Coronary artery (tissue), 2 donors: ENCODE data around the gene RDH14.
A peak's percentile ranks its signal among the peaks of the same experiment; 100 is the strongest.

Experiments used
- DNase-seq: peaks from one replicate; pipeline ENCODE4 v3.0.0-alpha.2; 2017; ENCODE audit warnings: low spot score
- H3K27ac ChIP-seq, 2 donors: fragments of 200-600 bp; sonication (generic); one replicate each; pipeline ENCODE4 v1.5.1; 2016 to 2019
- H3K4me3 ChIP-seq: fragments of 200-600 bp; sonication (generic); 2 replicates; pipeline ENCODE4 v1.5.1; 2016; ENCODE audit warnings: mild to moderate bottlenecking, moderate library complexity
- TF ChIP-seq, protein P1 (sequence below): fragments of 200-600 bp; sonication (generic); IDR thresholded peaks from one replicate; pipeline ENCODE4 v1.5.1; 2019; ENCODE audit warnings: antibody characterized with exemption

The RDH14 gene

DNA sequence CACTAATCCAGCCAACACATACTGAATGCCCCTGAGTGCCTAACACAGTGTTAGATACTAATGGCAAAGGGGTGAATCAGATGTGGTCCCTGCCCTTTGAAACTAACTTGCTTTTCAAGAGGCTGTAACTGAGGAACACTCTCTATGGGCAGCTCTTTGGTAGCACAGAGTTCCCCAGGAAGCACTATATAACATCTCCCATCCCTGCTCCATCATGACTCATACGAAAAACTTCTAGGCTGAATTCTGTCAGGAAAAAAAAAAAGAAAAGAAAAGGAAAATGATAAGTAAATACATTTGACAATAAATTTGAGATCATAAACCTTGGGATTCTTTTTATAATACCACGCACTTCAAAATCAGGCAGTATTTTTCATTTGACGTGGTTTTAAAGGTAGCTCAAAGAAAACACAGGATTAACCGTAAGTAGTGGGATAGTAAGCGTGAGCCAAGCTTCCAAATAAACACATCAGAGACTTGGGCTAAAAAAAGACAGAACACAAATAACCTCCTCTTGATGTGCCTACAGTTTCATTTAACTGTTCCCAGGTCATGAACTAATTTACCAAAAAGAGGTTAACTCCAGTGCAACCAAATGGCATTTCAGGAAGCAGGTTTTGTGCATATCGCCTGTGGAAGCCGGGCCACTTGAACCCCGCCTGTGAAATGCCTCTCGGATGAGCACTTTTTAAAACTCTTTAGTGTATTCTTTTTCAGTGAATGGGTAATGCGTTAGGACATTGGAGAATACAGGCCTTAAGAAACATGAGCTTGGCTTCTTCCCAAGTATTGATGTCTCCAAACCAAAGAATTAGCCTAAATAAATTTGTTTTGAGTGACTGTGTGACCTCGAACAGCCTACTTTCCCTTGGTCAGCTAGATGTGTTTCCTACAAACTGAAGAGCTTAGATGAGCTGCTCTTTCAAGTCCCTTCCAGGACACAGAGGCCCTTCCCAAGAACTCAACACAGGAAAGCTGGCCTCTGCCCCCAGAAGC is 42.0 kb downstream of the RDH14 start:
- DNase-seq: no peak
- Histone ChIP-seq H3K27ac (peak overlapping the region; percentile 31 to 83), H3K4me3 (peak overlapping the region; percentile 29)
- TF ChIP-seq, protein P1, sequence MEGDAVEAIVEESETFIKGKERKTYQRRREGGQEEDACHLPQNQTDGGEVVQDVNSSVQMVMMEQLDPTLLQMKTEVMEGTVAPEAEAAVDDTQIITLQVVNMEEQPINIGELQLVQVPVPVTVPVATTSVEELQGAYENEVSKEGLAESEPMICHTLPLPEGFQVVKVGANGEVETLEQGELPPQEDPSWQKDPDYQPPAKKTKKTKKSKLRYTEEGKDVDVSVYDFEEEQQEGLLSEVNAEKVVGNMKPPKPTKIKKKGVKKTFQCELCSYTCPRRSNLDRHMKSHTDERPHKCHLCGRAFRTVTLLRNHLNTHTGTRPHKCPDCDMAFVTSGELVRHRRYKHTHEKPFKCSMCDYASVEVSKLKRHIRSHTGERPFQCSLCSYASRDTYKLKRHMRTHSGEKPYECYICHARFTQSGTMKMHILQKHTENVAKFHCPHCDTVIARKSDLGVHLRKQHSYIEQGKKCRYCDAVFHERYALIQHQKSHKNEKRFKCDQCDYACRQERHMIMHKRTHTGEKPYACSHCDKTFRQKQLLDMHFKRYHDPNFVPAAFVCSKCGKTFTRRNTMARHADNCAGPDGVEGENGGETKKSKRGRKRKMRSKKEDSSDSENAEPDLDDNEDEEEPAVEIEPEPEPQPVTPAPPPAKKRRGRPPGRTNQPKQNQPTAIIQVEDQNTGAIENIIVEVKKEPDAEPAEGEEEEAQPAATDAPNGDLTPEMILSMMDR: no peak

DNA sequence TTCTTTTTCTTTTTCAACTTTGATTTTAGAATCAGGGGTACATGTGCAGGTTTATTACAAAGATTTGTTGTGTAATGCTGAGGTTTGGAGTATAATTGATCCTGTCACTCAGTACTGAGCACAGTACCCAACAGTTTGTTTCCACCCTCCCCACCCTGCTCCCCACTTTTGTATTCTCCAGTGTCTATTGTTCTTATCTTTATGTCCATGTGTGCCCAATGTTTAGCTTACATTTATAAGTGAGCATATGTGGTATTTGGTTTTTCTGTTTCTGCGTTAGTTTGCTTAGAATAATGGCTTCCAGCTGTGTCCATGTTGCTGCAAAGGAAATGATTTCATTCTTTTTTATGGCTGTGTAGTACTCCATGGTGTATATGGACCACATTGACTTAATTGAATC is 43.1 kb downstream of the RDH14 start:
- peak overlapping the region in 1 of 2 donors; percentile 31 for H3K27ac ChIP-seq
- H3K4me3 ChIP-seq: no peak overlapping the region
- TF ChIP-seq, protein P1: no peak
- DNase-seq: no peak

DNA sequence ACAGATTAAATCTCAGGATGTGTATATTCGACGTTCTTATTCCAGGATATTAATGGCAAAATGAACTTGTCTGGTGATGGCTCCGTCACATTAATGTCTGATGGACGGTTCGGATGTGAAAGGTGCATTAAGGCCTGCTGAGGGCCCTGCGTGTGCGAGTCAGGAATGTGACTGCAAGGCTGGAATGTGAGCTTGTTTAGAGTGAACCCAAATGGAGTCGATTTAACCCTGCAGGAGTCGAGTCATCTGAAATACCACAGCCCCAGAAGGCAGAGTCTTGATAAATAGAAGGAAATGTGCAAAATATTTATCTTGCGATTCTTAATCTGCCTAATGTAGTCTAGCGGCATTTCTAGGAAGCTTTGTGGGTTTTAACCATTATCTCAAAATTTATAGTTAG is 44.3 kb downstream of the RDH14 start:
- Histone ChIP-seq H3K4me3 (no peak overlapping the region), H3K27ac (peak overlapping the region; percentile 29 to 76)
- TF ChIP-seq, protein P1: no peak
- no peak for DNase-seq

DNA sequence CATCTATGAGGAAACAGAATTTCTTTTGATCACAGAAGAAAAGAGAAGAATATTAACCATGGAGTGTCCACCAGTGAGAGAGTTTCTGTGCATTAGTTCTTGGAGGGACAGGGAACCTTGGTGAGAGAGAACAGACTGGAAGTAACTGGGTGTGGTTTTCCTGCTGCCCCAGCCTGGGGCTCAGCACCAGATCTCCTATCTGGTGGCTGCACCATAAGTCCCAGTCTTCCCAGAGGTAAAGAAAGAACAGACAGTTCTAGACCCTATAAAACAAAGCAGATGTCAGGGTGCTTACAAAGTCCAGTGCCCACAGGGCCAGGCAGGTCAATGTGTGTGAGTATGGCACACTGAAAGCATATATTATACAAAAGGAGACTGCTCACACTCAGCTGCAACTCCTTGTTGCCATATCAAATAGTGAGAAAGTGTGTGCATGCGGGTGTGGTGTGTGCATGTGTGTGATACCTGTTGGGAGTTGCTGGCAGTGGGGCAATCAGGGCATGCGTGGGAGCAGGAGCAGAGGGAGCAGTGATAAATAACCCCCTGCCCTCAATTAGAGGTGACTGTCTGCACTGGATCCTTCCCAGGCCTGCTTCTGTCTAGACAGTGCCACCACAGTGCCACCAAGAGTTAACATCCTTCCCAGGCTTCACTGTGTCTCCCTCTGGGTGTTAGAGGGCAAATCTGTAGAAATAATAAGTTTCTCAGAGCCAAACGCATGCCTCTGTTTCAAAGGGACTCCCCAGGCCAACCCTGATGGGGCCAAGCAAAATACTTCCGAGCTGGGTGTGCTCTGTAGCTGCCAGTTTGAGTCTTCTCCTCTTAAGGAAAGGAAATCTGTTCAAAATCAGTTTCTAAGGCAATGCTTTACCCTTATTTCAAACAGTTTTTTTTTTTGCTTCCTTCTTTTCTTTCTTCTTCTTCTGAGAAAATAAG is 45.7 kb downstream of the RDH14 start:
- peak overlapping the region; percentile 29 to 59 for H3K27ac ChIP-seq
- DNase-seq: no peak
- H3K4me3 ChIP-seq: no peak overlapping the region
- TF ChIP-seq, protein P1: no peak

DNA sequence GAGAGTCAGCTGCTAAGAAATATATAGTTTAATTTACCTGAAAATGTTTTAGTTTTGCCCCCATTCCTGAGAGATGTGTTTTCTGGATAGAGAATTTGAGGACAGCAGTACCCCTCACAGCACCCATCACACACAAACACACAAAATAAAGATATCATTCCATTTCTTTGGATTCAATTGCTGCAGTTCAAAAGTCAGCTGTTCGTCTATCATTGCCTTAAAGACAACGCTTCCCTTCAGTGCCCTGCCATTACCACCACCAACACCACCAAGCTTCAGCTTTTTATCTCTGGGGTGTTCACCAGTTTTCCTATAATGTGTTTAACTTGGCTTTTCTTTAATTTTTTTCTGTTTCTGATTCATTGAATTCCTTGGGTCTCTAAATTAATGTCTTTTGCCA is 49.7 kb downstream of the RDH14 start:
- no peak for DNase-seq
- Histone ChIP-seq H3K4me3 (no peak overlapping the region), H3K27ac (no peak overlapping the region)
- TF ChIP-seq, protein P1: no peak

DNA sequence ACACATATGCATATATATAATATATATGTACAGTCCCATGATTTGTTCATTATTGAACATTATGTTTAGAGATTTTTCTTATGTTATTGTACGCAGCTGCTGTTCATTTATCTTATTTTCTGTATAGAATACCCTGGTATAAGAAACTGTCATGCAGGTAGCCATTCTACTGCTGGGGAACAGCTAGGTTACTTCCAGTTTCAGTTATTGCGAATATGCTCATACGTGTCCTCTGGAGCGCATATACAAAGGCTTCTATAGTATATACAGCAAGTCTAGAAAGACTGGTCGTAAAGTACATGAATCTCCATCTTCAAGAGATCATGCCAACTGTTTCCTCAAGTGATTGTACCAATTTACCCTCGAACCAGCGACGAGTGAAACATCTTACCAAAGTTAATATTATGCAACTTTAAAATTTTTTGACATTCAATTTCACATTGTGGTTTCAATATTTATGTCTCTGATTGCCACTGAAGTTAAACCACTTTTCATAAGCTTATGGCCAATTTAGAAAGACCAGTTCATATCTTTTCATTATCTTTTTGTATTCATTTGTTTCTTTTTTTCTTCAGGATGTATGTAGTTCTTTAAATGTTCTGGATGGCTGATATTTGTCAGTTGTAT is 53.5 kb downstream of the RDH14 start:
- TF ChIP-seq, protein P1: no peak
- DNase-seq: no peak
- H3K27ac ChIP-seq: no peak overlapping the region
- no peak overlapping the region for H3K4me3 ChIP-seq
